ENCODE results near the gene INSR. TPM values are rescaled to one million over a fixed set of nuclear protein-coding genes. Genes with fewer than 3 reads are reported as not detected.

INSR gene
- total RNA-seq, 1 donor from 2014 or later: 27.3 TPM

- Mint-ChIP-seq H3K9me3 (ENCODE audit: unreplicated experiment) (no peaks in the 10 kb centered on the region), H3K4me1 (ENCODE audit: unreplicated experiment) (peaks cover 3% of the 10 kb centered on the region), H3K4me3 (ENCODE audit: unreplicated experiment) (no peak overlapping the region), H3K27me3 (ENCODE audit: unreplicated experiment) (no peaks in the 10 kb centered on the region), H3K36me3 (ENCODE audit: unreplicated experiment) (peaks cover 6% of the 10 kb centered on the region), H3K27ac (ENCODE audit: unreplicated experiment) (no peak overlapping the region)
- no peak for DNase-seq (ENCODE audit: extremely low spot score, unreplicated experiment)
- TF ChIP-seq CTCF (IDR thresholded peaks at IDR 0.05): no peak
Observed at GRCh38 chr19:7252364-7252763, 41.9 kb downstream of the INSR start.

GRCh38 chr19:7251494-7251893 lies 42.7 kb downstream of the INSR start:
- Mint-ChIP-seq H3K27ac (ENCODE audit: unreplicated experiment) (no peak overlapping the region), H3K36me3 (ENCODE audit: unreplicated experiment) (peaks cover 6% of the 10 kb centered on the region), H3K9me3 (ENCODE audit: unreplicated experiment) (no peaks in the 10 kb centered on the region), H3K4me3 (ENCODE audit: unreplicated experiment) (no peak overlapping the region), H3K27me3 (ENCODE audit: unreplicated experiment) (no peaks in the 10 kb centered on the region), H3K4me1 (ENCODE audit: unreplicated experiment) (peaks cover 3% of the 10 kb centered on the region)
- TF ChIP-seq CTCF (IDR thresholded peaks at IDR 0.05): no peak
- DNase-seq (ENCODE audit: extremely low spot score, unreplicated experiment): no peak

DNA sequence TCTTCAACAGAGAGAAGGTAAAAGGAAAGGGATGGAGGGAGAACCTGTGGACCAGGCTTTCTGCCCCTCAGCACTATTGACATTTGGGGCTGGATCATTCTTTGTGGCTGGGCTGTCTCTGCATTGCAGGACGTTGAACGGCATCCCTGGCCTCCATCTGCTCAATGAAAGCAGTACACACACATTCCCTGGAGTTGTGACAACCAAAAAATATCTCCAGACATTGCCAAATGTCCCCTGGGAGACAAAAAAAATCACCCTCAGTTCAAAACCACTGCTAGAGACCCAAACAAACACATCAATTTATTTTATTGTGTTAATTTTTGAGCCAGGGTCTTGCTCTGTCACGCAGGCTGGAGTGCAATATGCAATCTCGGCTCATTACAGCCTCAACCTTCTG lies 43.3 kb downstream of the INSR start:
- Mint-ChIP-seq H3K36me3 (ENCODE audit: unreplicated experiment) (peaks cover 6% of the 10 kb centered on the region), H3K4me1 (ENCODE audit: unreplicated experiment) (peaks cover 3% of the 10 kb centered on the region), H3K4me3 (ENCODE audit: unreplicated experiment) (no peak overlapping the region), H3K9me3 (ENCODE audit: unreplicated experiment) (no peaks in the 10 kb centered on the region), H3K27ac (ENCODE audit: unreplicated experiment) (no peak overlapping the region), H3K27me3 (ENCODE audit: unreplicated experiment) (no peaks in the 10 kb centered on the region)
- no peak for TF ChIP-seq CTCF (IDR thresholded peaks at IDR 0.05)
- no peak for DNase-seq (ENCODE audit: extremely low spot score, unreplicated experiment)

- H3K36me3 Mint-ChIP-seq (ENCODE audit: unreplicated experiment): peaks cover 6% of the 10 kb centered on the region
- H3K27me3 Mint-ChIP-seq (ENCODE audit: unreplicated experiment): no peaks in the 10 kb centered on the region
- TF ChIP-seq CTCF (IDR thresholded peaks at IDR 0.05): no peak
- no peaks in the 10 kb centered on the region for H3K9me3 Mint-ChIP-seq (ENCODE audit: unreplicated experiment)
- H3K27ac Mint-ChIP-seq (ENCODE audit: unreplicated experiment): no peak overlapping the region
- H3K4me3 Mint-ChIP-seq (ENCODE audit: unreplicated experiment): no peak overlapping the region
- DNase-seq (ENCODE audit: extremely low spot score, unreplicated experiment): no peak
- peaks cover 3% of the 10 kb centered on the region for H3K4me1 Mint-ChIP-seq (ENCODE audit: unreplicated experiment)
Observed at GRCh38 chr19:7250057-7250596, 44.1 kb downstream of the INSR start.

DNA sequence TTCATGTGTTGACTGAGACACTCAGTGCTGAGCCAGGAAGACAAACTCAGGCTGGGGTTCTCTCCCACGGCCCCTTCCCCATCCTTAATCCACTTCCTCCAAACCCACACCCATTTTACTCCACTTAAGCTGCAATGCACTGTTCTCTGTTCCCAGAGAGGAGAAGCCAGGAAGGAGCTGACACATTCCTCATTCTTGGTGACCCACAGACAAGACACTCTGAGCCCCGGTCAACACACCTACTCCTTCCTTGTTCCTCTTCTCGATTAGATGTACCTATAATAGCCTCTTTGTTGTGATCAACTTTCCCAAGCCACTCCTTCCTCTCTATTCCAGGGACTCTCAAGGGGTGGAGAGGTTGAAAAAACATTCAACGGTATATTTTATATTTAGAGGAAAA lies 47.1 kb downstream of the INSR start:
- no peak for TF ChIP-seq CTCF (IDR thresholded peaks at IDR 0.05)
- Mint-ChIP-seq H3K36me3 (ENCODE audit: unreplicated experiment) (peaks cover 4% of the 10 kb centered on the region), H3K27me3 (ENCODE audit: unreplicated experiment) (no peaks in the 10 kb centered on the region), H3K4me3 (ENCODE audit: unreplicated experiment) (no peak overlapping the region), H3K27ac (ENCODE audit: unreplicated experiment) (no peak overlapping the region), H3K9me3 (ENCODE audit: unreplicated experiment) (no peaks in the 10 kb centered on the region), H3K4me1 (ENCODE audit: unreplicated experiment) (peaks cover 16% of the 10 kb centered on the region)
- DNase-seq (ENCODE audit: extremely low spot score, unreplicated experiment): no peak

All from osteocyte (in vitro differentiated cells).